HCT116 (cell line): Measurements from ENCODE around the gene RMRP. TPM values are rescaled to one million over a fixed set of nuclear protein-coding genes. Genes with fewer than 3 reads are reported as not detected.
A peak's percentile ranks its signal among the peaks of the same experiment; 100 is the strongest.

Source experiments
- ATAC-seq: fragments of 200-7000 bp; cut with Tn5 transposase; 2 replicates; pipeline ENCODE4 v1.9.1; 2020; ENCODE audit warnings: mild to moderate bottlenecking, moderate library complexity
- BruUV-seq: library from RNA; stranded (reverse); fragments of 400-500 nt; replicated peaks from 2 replicates; lab custom pipeline; 2021; lab: Mats Ljungman, UMichigan
- CTCF ChIA-PET: fragments of 300-600 bp; sonication (Branson Sonifier 250); formaldehyde crosslinking; loops from one replicate; lab custom pipeline; 2021; ENCODE audit warnings: antibody characterized with exemption; lab: Charles Lee
- POLR2A ChIA-PET: fragments of 300-600, 350-600 bp; sonication (Branson Sonifier 250); formaldehyde crosslinking; loops from one replicate; lab custom pipeline; 2021; ENCODE audit warnings: antibody characterized with exemption; lab: Charles Lee
- RAD21 ChIA-PET, 2 experiments: fragments of 300-600 bp; sonication (Branson Sonifier 250); formaldehyde crosslinking; loops; one replicate each; lab custom pipeline; 2023; ENCODE audit warnings: low total read pairs in 2 of 2; ENCODE audit not compliant: uncharacterized antibody in 2 of 2, unreplicated experiment in 2 of 2, low non-redundant PET in 1 of 2; lab: Charles Lee
- DNase-seq: peaks from one replicate; pipeline ENCODE4 v3.0.0-alpha.2; 2010; ENCODE audit warnings: low read depth, low spot score
- H2AFZ ChIP-seq: fragments of 200-600 bp; shearing (Covaris generic), sonication (generic); 2 replicates; pipeline ENCODE4 v1.6.1; 2017; ENCODE audit warnings: low read depth, mixed run types, mixed read lengths, antibody characterized with exemption, low read length; ENCODE audit not compliant: poor library complexity, severe bottlenecking
- H3K27ac ChIP-seq: 2 replicates; pipeline ENCODE4 v1.5.1; 2012; ENCODE audit warnings: low read depth, low read length
- H3K27me3 ChIP-seq: fragments of 200-600 bp; sonication (generic); 2 replicates; pipeline ENCODE4 v1.6.1; 2016; ENCODE audit warnings: mixed run types, low read length, mixed read lengths; ENCODE audit not compliant: insufficient read depth
- H3K36me3 ChIP-seq, 2 experiments: fragments of 200-500 bp in 1 of 2; fragments of 200-600 bp in 1 of 2; sonication (Bioruptor generic) in 1 of 2; sonication (generic) in 1 of 2; 2 replicates each; pipeline versions ENCODE4 v1.5.1 to v1.6.1; 2014 to 2016; ENCODE audit warnings: low read length in 2 of 2, inconsistent platforms in 1 of 2, mixed read lengths in 1 of 2, mixed run types in 1 of 2; ENCODE audit not compliant: insufficient read depth in 2 of 2, control insufficient read depth in 1 of 2
- H3K4me1 ChIP-seq, 2 experiments: fragments of 200-600 bp in 1 of 2; sonication (generic) in 1 of 2; 2 replicates each; pipeline versions ENCODE4 v1.5.1 to v1.6.1; 2012 to 2017; ENCODE audit warnings: low read length in 2 of 2, inconsistent platforms in 1 of 2, mild to moderate bottlenecking in 1 of 2, mixed read lengths in 1 of 2, mixed run types in 1 of 2, moderate library complexity in 1 of 2; ENCODE audit not compliant: insufficient read depth in 2 of 2, control insufficient read depth in 1 of 2
- H3K4me2 ChIP-seq: fragments of 200-600 bp; sonication (generic); 2 replicates; pipeline ENCODE4 v1.6.1; 2017; ENCODE audit warnings: mixed run types, low read length, mixed read lengths
- H3K4me3 ChIP-seq, 2 experiments: fragments of 200-600 bp in 1 of 2; sonication (generic) in 1 of 2; replicated peaks in 1 of 2; 2 replicates each; pipeline ENCODE4 v1.5.1; 2011 to 2016; ENCODE audit warnings: low read length in 2 of 2, control low read depth in 1 of 2, low read depth in 1 of 2, mild to moderate bottlenecking in 1 of 2, mixed read lengths in 1 of 2, mixed run types in 1 of 2
- H3K79me2 ChIP-seq: fragments of 200-600 bp; sonication (generic); 2 replicates; pipeline ENCODE4 v1.6.1; 2017; ENCODE audit warnings: mild to moderate bottlenecking, mixed run types, low read length, moderate library complexity, mixed read lengths; ENCODE audit not compliant: insufficient read depth
- H3K9ac ChIP-seq: fragments of 200-600 bp; sonication (generic); 2 replicates; pipeline ENCODE4 v1.6.1; 2016; ENCODE audit warnings: low read length, mixed read lengths
- H3K9me2 ChIP-seq: fragments of 200-600 bp; sonication (generic), shearing (Covaris generic); 2 replicates; pipeline ENCODE4 v1.6.1; 2017; ENCODE audit warnings: mixed run types, mild to moderate bottlenecking, moderate library complexity; ENCODE audit not compliant: insufficient read depth
- H3K9me3 ChIP-seq, 2 experiments: fragments of 200-500 bp in 1 of 2; fragments of 200-600 bp in 1 of 2; sonication (Bioruptor generic) in 1 of 2; sonication (generic) in 1 of 2; 2 replicates each; pipeline ENCODE4 v1.6.1; 2014 to 2017; ENCODE audit warnings: low read length in 2 of 2, mixed read lengths in 2 of 2, inconsistent platforms in 1 of 2, low read depth in 1 of 2, mild to moderate bottlenecking in 1 of 2, mixed run types in 1 of 2, moderate library complexity in 1 of 2; ENCODE audit not compliant: control insufficient read depth in 1 of 2, insufficient read depth in 1 of 2
- H4K20me1 ChIP-seq: fragments of 200-600 bp; sonication (generic), shearing (Covaris generic); 2 replicates; pipeline ENCODE4 v1.6.1; 2017; ENCODE audit warnings: mixed run types, mild to moderate bottlenecking, moderate library complexity; ENCODE audit not compliant: insufficient read depth
- CBX3 ChIP-seq: IDR thresholded peaks from 2 replicates; pipeline ENCODE4 v1.6.1; 2012; ENCODE audit warnings: low read depth
- ELF1 ChIP-seq: IDR thresholded peaks from 2 replicates; pipeline ENCODE4 v1.6.1; 2012; ENCODE audit warnings: low read depth, borderline replicate concordance
- JUND ChIP-seq: IDR thresholded peaks from 2 replicates; pipeline ENCODE4 v1.6.1; 2012
- POLR2A ChIP-seq: IDR thresholded peaks from 2 replicates; pipeline ENCODE4 v1.7.0; 2011; ENCODE audit warnings: borderline replicate concordance; ENCODE audit not compliant: insufficient read depth, insufficient read length; ENCODE audit errors: extremely low read depth
- POLR2AphosphoS5 ChIP-seq: IDR thresholded peaks from 2 replicates; pipeline ENCODE4 v1.6.1; 2011; ENCODE audit warnings: mild to moderate bottlenecking, low read depth, low read length, moderate library complexity
- RAD21 ChIP-seq: IDR thresholded peaks from 2 replicates; pipeline ENCODE4 v1.6.1; 2012; ENCODE audit warnings: low read depth, mild to moderate bottlenecking
- SP1 ChIP-seq: IDR thresholded peaks from 2 replicates; pipeline ENCODE4 v1.6.1; 2012; ENCODE audit warnings: low read depth
- SRF ChIP-seq: IDR thresholded peaks from 2 replicates; pipeline ENCODE4 v1.6.1; 2012; ENCODE audit warnings: low read depth
- TCF7L2 ChIP-seq: IDR thresholded peaks from 2 replicates; pipeline ENCODE4 v1.7.0; 2011; ENCODE audit warnings: borderline replicate concordance, inconsistent platforms; ENCODE audit not compliant: insufficient read depth, insufficient read length; ENCODE audit errors: extremely low read depth
- YY1 ChIP-seq: IDR thresholded peaks from 2 replicates; pipeline ENCODE4 v1.6.1; 2011; ENCODE audit warnings: low read length, low read depth, moderate library complexity, mild to moderate bottlenecking; ENCODE audit not compliant: insufficient replicate concordance; ENCODE audit errors: extremely low read depth
- ZNF274 ChIP-seq: fragments of 200-500 bp; sonication (Bioruptor generic); IDR thresholded peaks from 2 replicates; pipeline ENCODE4 v1.6.1; 2014; ENCODE audit warnings: mild to moderate bottlenecking, low read depth, low read length, inconsistent platforms
- intact Hi-C: fragments of 100-400 bp; cut with micrococcal nuclease; formaldehyde crosslinking; loops from 2 replicates; pipeline ENCODE4 v1.10.0; 2022
- total RNA-seq: library from RNA; stranded (reverse); gene quantifications from one replicate; pipeline ENCODE4 v1.2.1, GENCODE V29; 2021; ENCODE audit not compliant: unreplicated experiment
- TF ChIP-seq, protein P1 (sequence below): IDR thresholded peaks from 2 replicates; pipeline ENCODE4 v1.6.1; 2012; ENCODE audit warnings: low read depth
- TF ChIP-seq, protein P2 (sequence below): IDR thresholded peaks from 2 replicates; pipeline ENCODE4 v1.6.1; 2011; ENCODE audit warnings: mild to moderate bottlenecking, low read length, moderate library complexity; ENCODE audit not compliant: insufficient replicate concordance; ENCODE audit errors: extremely low read depth

RMRP gene
- total RNA-seq, 1 experiment from 2014 or later, result 30,969 TPM

DNA sequence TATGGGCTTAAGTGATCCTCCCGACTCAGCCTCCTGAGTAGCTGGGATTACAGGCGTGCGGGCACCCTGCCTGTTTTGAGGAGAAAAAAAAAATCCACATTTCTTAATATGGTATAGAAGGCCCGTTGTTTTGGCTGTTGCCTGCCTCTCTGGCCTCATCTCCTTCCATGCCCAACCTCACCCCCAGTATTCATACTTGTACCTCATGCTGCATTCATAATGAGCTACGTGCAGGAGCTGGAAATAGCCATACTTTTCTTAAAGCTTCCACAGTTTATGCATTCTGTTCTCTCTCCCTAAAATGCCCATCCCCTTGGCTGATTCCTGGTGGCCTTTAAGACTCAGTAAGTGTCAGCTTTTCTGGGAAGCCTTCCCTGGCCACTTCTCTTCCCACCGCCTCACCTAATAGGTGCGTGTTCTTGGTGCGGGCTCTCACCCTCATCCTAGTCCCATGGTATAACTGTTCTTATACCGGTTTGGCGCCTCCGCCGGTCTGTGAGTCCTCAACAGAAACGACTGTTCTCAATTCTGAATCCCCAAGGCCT is 34.0 kb upstream of the RMRP start:
- DNase-seq, result no peak
- ATAC-seq, result no peak
- ChIA-PET RAD21 (interaction anchor here in 1 of 2 experiments (1.2 kb wide), 1 partner anchor 45 kb away, joined by 3 read pairs; no protein-coding TSS in a partner anchor), POLR2A (interaction anchor here (0.8 kb wide), 1 partner anchor 41 kb away, joined by 5 read pairs; the partner anchor contains the start of genes CREB3 and TLN1), CTCF (no interaction called here)
- Histone ChIP-seq H2AFZ (no peak overlapping the region), H3K27ac (no peak overlapping the region), H3K9ac (no peak overlapping the region), H3K4me3 (no peak overlapping the region), H3K27me3 (no peaks in the 10 kb centered on the region), H3K9me2 (no peaks in the 10 kb centered on the region), H3K9me3 (no peaks in the 10 kb centered on the region), H3K4me2 (peak overlapping the region; percentile 90; the same call in 1 of the 2 replicates), H4K20me1 (no peaks in the 10 kb centered on the region), H3K36me3 (peaks cover 7 to 25% of the 10 kb centered on the region in 2 experiments; a peak in 3 of 4 replicates), H3K4me1 (peaks cover 18 to 33% of the 10 kb centered on the region in 2 experiments), H3K79me2 (peaks cover 29% of the 10 kb centered on the region)
- BruUV-seq, result no TSS peak
- intact Hi-C loops, result loop anchor here (2.0 to 5.0 kb wide), 2 partner anchors 35 kb away; no protein-coding TSS in a partner anchor
- TF ChIP-seq SRF (no peak), ZNF274 (no peak), RAD21 (no peak), YY1 (no peak), SP1 (no peak), ELF1 (no peak), POLR2A (no peak), CBX3 (no peak), POLR2AphosphoS5 (no peak), JUND (no peak), TCF7L2 (no peak)
- TF ChIP-seq, protein P1, sequence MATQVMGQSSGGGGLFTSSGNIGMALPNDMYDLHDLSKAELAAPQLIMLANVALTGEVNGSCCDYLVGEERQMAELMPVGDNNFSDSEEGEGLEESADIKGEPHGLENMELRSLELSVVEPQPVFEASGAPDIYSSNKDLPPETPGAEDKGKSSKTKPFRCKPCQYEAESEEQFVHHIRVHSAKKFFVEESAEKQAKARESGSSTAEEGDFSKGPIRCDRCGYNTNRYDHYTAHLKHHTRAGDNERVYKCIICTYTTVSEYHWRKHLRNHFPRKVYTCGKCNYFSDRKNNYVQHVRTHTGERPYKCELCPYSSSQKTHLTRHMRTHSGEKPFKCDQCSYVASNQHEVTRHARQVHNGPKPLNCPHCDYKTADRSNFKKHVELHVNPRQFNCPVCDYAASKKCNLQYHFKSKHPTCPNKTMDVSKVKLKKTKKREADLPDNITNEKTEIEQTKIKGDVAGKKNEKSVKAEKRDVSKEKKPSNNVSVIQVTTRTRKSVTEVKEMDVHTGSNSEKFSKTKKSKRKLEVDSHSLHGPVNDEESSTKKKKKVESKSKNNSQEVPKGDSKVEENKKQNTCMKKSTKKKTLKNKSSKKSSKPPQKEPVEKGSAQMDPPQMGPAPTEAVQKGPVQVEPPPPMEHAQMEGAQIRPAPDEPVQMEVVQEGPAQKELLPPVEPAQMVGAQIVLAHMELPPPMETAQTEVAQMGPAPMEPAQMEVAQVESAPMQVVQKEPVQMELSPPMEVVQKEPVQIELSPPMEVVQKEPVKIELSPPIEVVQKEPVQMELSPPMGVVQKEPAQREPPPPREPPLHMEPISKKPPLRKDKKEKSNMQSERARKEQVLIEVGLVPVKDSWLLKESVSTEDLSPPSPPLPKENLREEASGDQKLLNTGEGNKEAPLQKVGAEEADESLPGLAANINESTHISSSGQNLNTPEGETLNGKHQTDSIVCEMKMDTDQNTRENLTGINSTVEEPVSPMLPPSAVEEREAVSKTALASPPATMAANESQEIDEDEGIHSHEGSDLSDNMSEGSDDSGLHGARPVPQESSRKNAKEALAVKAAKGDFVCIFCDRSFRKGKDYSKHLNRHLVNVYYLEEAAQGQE, result no peak
- TF ChIP-seq, protein P2, sequence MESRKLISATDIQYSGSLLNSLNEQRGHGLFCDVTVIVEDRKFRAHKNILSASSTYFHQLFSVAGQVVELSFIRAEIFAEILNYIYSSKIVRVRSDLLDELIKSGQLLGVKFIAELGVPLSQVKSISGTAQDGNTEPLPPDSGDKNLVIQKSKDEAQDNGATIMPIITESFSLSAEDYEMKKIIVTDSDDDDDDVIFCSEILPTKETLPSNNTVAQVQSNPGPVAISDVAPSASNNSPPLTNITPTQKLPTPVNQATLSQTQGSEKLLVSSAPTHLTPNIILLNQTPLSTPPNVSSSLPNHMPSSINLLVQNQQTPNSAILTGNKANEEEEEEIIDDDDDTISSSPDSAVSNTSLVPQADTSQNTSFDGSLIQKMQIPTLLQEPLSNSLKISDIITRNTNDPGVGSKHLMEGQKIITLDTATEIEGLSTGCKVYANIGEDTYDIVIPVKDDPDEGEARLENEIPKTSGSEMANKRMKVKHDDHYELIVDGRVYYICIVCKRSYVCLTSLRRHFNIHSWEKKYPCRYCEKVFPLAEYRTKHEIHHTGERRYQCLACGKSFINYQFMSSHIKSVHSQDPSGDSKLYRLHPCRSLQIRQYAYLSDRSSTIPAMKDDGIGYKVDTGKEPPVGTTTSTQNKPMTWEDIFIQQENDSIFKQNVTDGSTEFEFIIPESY, result no peak
